MM.1S (cell line): Measurements from ENCODE around the gene IYD.

Experiments used
- DNase-seq: peaks from one replicate; pipeline ENCODE4 v3.0.0-alpha.2; 2015
- H2AFZ ChIP-seq: fragments of 300-600 bp; sonication (generic); 2 replicates; pipeline ENCODE4 v1.6.0; 2016; ENCODE audit warnings: antibody characterized with exemption, low read length
- H3F3A ChIP-seq: fragments of 300-600 bp; sonication (generic); 2 replicates; pipeline ENCODE4 v1.6.1; 2016; ENCODE audit warnings: mild to moderate bottlenecking, antibody characterized with exemption, low read length, moderate library complexity, mixed read lengths; ENCODE audit not compliant: insufficient read depth
- H3K27ac ChIP-seq: fragments of 300-600 bp; sonication (generic); 2 replicates; pipeline ENCODE4 v1.5.1; 2016; ENCODE audit warnings: mild to moderate bottlenecking, low read length
- H3K27me3 ChIP-seq: fragments of 300-600 bp; sonication (generic); replicated peaks from 2 replicates; pipeline ENCODE4 v1.6.0; 2016; ENCODE audit warnings: low read length; ENCODE audit not compliant: insufficient read depth
- H3K36me3 ChIP-seq: fragments of 300-600 bp; sonication (generic); replicated peaks from 2 replicates; pipeline ENCODE4 v1.6.1; 2016; ENCODE audit warnings: mild to moderate bottlenecking, low read length, mixed read lengths; ENCODE audit not compliant: insufficient read depth
- H3K4me1 ChIP-seq: fragments of 300-600 bp; sonication (generic); 2 replicates; pipeline ENCODE4 v1.6.1; 2016; ENCODE audit warnings: low read length, mixed read lengths
- H3K4me2 ChIP-seq: fragments of 300-600 bp; sonication (generic); 2 replicates; pipeline ENCODE4 v1.6.0; 2016; ENCODE audit warnings: low read depth, low read length
- H3K4me3 ChIP-seq: fragments of 300-600 bp; sonication (generic); 2 replicates; pipeline ENCODE4 v1.5.1; 2016; ENCODE audit warnings: low read length, mixed read lengths
- H3K79me2 ChIP-seq: fragments of 300-600 bp; sonication (generic); 2 replicates; pipeline ENCODE4 v1.6.1; 2016; ENCODE audit warnings: mixed run types, low read length, mixed read lengths
- H3K9ac ChIP-seq: fragments of 300-600 bp; sonication (generic); 2 replicates; pipeline ENCODE4 v1.6.1; 2016; ENCODE audit warnings: low read length, mixed read lengths
- H3K9me2 ChIP-seq: fragments of 300-600 bp; sonication (generic); replicated peaks from 2 replicates; pipeline ENCODE4 v1.6.1; 2016; ENCODE audit warnings: mild to moderate bottlenecking, low read length, mixed read lengths; ENCODE audit not compliant: insufficient read depth
- H3K9me3 ChIP-seq: fragments of 300-600 bp; sonication (generic); replicated peaks from 2 replicates; pipeline ENCODE4 v1.6.1; 2016; ENCODE audit warnings: mild to moderate bottlenecking, low read length, mixed read lengths; ENCODE audit not compliant: insufficient read depth
- H4K20me1 ChIP-seq: fragments of 300-600 bp; sonication (generic); 2 replicates; pipeline ENCODE4 v1.6.1; 2016; ENCODE audit warnings: mild to moderate bottlenecking, low read length, moderate library complexity, mixed read lengths; ENCODE audit not compliant: insufficient read depth
- EZH2 ChIP-seq: fragments of 300-600 bp; sonication (generic); optimal IDR thresholded peaks from 2 replicates; pipeline ENCODE3; 2017; ENCODE audit warnings: low read depth, mild to moderate bottlenecking, antibody characterized with exemption, low read length, mixed read lengths
- EZH2phosphoT487 ChIP-seq: fragments of 300-600 bp; sonication (generic); IDR thresholded peaks from 2 replicates; pipeline ENCODE4 v1.6.1; 2018; ENCODE audit warnings: antibody characterized with exemption, low read length
- TF ChIP-seq, protein P1 (sequence below): fragments of 300-600 bp; sonication (generic); IDR thresholded peaks from 2 replicates; pipeline ENCODE4 v1.5.1; 2016; ENCODE audit warnings: antibody characterized with exemption, low read length, mixed read lengths

IYD gene

DNA sequence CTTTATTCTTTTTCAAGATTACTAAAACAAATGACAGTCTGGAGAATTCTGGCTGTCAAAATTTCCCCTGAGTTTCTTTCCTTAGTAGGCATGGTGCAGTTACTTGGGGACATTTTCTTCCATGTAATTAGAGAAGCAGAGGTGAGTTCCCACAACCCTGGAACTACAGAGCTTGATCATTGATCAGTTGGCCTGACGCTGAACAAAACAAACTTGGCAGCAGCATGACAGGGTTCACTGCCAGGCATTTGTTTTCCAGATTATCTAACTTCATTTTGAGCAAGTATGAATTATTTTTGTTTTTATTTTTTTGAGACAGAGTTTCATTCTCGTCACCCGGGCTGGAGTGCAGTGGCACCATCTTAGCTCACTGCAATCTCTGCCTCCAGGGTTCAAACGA is 22.6 kb downstream of the IYD start:
- TF ChIP-seq, protein P1, sequence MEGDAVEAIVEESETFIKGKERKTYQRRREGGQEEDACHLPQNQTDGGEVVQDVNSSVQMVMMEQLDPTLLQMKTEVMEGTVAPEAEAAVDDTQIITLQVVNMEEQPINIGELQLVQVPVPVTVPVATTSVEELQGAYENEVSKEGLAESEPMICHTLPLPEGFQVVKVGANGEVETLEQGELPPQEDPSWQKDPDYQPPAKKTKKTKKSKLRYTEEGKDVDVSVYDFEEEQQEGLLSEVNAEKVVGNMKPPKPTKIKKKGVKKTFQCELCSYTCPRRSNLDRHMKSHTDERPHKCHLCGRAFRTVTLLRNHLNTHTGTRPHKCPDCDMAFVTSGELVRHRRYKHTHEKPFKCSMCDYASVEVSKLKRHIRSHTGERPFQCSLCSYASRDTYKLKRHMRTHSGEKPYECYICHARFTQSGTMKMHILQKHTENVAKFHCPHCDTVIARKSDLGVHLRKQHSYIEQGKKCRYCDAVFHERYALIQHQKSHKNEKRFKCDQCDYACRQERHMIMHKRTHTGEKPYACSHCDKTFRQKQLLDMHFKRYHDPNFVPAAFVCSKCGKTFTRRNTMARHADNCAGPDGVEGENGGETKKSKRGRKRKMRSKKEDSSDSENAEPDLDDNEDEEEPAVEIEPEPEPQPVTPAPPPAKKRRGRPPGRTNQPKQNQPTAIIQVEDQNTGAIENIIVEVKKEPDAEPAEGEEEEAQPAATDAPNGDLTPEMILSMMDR: no peak
- TF ChIP-seq EZH2 (no peak), EZH2phosphoT487 (no peak)
- Histone ChIP-seq H3K4me1 (no peaks in the 10 kb centered on the region), H3K9me3 (no peaks in the 10 kb centered on the region), H3K9ac (no peak overlapping the region), H3K9me2 (no peaks in the 10 kb centered on the region), H4K20me1 (no peaks in the 10 kb centered on the region), H3K36me3 (no peaks in the 10 kb centered on the region), H3K27ac (no peak overlapping the region), H3K4me3 (no peak overlapping the region), H3K4me2 (no peak overlapping the region), H2AFZ (no peak overlapping the region), H3K27me3 (no peaks in the 10 kb centered on the region), H3K79me2 (no peaks in the 10 kb centered on the region), H3F3A (no peaks in the 10 kb centered on the region)
- DNase-seq: no peak

DNA sequence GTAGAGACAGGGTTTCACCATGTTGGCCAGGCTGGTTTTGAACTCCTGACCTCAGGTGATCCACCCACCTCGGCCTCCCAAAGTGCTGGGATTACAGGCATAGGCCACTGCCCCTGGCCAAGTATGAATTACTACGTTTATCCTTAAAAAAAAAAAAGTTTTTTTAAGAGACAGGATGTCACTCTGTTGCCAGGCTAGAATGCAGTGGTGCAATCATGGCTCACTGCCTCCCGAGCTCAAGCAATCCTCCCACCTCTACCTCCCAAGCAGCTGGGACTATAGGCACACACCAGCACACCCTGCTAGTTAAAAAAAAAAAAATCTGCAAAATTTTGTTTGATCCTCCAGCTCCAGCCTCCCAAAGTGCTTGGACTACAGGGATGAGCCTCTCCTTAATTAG is 23.1 kb downstream of the IYD start:
- Histone ChIP-seq H3K4me3 (no peak overlapping the region), H3K9me3 (no peaks in the 10 kb centered on the region), H3K27ac (no peak overlapping the region), H2AFZ (no peak overlapping the region), H4K20me1 (no peaks in the 10 kb centered on the region), H3K9ac (no peak overlapping the region), H3K4me2 (no peak overlapping the region), H3K36me3 (no peaks in the 10 kb centered on the region), H3F3A (no peaks in the 10 kb centered on the region), H3K27me3 (no peaks in the 10 kb centered on the region), H3K9me2 (no peaks in the 10 kb centered on the region), H3K79me2 (no peaks in the 10 kb centered on the region), H3K4me1 (no peaks in the 10 kb centered on the region)
- TF ChIP-seq EZH2 (no peak), EZH2phosphoT487 (no peak)
- TF ChIP-seq, protein P1: no peak
- DNase-seq: no peak

DNA sequence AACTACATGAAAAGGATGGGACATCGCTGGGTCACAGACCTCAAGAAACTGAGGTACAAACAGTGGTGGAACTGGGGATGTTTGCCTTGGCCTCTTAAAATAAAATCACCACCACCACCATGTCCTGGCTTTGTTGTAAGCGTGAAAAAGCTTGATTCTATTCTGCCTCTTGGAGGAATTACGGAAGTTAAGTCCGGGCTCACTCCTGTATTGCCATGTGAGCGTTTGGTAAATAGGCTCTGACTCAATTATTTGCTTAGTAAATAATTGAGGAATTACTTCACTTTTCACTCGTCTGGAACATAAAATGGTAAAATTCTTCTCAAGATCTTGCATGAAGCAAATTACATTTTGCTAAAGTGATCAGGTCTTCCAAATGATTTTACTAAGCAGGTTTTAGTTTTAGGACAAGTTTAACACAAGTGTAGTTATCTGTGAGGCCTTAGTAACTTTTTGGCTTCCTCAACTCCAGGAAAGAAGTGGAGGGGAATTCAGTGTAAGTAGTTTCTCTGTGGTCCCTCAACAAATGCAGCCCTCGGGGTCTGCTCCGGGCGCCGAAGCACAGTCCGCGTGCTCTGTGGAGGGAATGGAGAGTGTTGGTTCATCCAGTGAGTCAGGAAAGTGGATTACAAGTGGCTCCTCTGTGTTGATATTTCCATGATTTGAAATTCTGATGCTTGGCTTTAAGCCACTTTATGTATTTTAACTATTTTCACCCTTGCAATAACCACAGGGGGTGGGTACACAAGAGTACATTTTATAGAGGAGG is 23.8 kb downstream of the IYD start:
- H3K9ac ChIP-seq: no peak overlapping the region
- H3K9me2 ChIP-seq: no peaks in the 10 kb centered on the region
- no peaks in the 10 kb centered on the region for H3K9me3 ChIP-seq
- no peaks in the 10 kb centered on the region for H4K20me1 ChIP-seq
- no peaks in the 10 kb centered on the region for H3K36me3 ChIP-seq
- no peaks in the 10 kb centered on the region for H3K79me2 ChIP-seq
- no peak overlapping the region for H3K4me2 ChIP-seq
- no peak overlapping the region for H3K27ac ChIP-seq
- H3K4me1 ChIP-seq: no peaks in the 10 kb centered on the region
- no peaks in the 10 kb centered on the region for H3F3A ChIP-seq
- DNase-seq: no peak
- H3K27me3 ChIP-seq: no peaks in the 10 kb centered on the region
- H3K4me3 ChIP-seq: no peak overlapping the region
- H2AFZ ChIP-seq: no peak overlapping the region
- TF ChIP-seq, protein P1: no peak
- TF ChIP-seq EZH2 (no peak), EZH2phosphoT487 (no peak)
